B cell (primary cell): ENCODE results near the gene FAXC.

Experiments used
- EZH2 ChIP-seq: IDR thresholded peaks from 2 replicates; pipeline ENCODE4 v1.6.1; 2012; ENCODE audit warnings: borderline replicate concordance, low read depth, mild to moderate bottlenecking, moderate library complexity, low read length; ENCODE audit not compliant: insufficient read depth, poor library complexity, severe bottlenecking
- TF ChIP-seq, protein P1 (sequence below): fragments of 200-600 bp; IDR thresholded peaks from one replicate; pipeline ENCODE4 v1.8.0; 2022; ENCODE audit warnings: antibody characterized with exemption, mild to moderate bottlenecking

DNA sequence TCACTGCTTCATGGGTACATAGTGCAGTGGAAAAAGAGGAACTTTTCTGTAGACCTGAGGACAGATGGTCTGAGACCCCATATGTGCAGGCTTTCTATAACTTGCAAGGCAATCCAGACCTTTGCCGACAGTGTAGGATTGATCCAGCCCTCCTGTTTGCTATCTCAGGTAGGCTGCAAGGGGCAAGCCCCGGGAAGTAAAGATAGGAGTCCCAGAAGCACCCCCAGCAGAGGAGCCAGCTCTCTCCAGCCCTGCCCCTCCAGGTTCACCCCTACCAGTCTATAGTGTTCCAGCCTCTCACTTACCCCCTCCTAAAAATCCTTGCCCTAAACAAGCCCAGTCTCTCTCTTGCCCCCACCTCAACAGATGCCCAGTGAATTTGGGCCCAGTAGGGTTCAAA, 96.2 kb downstream of the FAXC start:
- TF ChIP-seq, protein P1, sequence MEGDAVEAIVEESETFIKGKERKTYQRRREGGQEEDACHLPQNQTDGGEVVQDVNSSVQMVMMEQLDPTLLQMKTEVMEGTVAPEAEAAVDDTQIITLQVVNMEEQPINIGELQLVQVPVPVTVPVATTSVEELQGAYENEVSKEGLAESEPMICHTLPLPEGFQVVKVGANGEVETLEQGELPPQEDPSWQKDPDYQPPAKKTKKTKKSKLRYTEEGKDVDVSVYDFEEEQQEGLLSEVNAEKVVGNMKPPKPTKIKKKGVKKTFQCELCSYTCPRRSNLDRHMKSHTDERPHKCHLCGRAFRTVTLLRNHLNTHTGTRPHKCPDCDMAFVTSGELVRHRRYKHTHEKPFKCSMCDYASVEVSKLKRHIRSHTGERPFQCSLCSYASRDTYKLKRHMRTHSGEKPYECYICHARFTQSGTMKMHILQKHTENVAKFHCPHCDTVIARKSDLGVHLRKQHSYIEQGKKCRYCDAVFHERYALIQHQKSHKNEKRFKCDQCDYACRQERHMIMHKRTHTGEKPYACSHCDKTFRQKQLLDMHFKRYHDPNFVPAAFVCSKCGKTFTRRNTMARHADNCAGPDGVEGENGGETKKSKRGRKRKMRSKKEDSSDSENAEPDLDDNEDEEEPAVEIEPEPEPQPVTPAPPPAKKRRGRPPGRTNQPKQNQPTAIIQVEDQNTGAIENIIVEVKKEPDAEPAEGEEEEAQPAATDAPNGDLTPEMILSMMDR: no peak
- no peak for TF ChIP-seq EZH2
